Central memory CD8-positive, alpha-beta T cell (primary cell): ENCODE results near the gene CCT3.
"Not testable (repeated sequence)": the region's sequence is repeated elsewhere in the genome, so short reads cannot be mapped to it uniquely, and the experiment has no call there.

Source experiments
- ATAC-seq: fragments of 150-1000 bp; cut with Tn5 transposase; replicated peaks from 2 replicates; pipeline ENCODE4 v1.10.0; 2022; ENCODE audit warnings: mild to moderate bottlenecking, moderate FRiP score, moderate number of reproducible peaks; ENCODE audit not compliant: poor library complexity, severe bottlenecking; ENCODE audit errors: extremely low read depth
- DNase-seq, 2 donors: peaks; one replicate each; pipeline ENCODE4 v3.0.0; 2021; ENCODE audit warnings: low spot score in 2 of 2
- H3K27ac Mint-ChIP-seq: one replicate; pipeline ENCODE4 v1.8.0; 2022; ENCODE audit warnings: low read depth, mild to moderate bottlenecking, moderate library complexity, mixed read lengths
- H3K27me3 Mint-ChIP-seq: one replicate; pipeline ENCODE4 v1.8.0; 2022; ENCODE audit warnings: mixed read lengths
- H3K36me3 Mint-ChIP-seq: one replicate; pipeline ENCODE4 v1.8.0; 2022; ENCODE audit warnings: mild to moderate bottlenecking, moderate library complexity, mixed read lengths; ENCODE audit not compliant: insufficient read depth
- H3K4me1 Mint-ChIP-seq: one replicate; pipeline ENCODE4 v1.8.0; 2022; ENCODE audit warnings: mixed read lengths
- H3K4me3 Mint-ChIP-seq: one replicate; pipeline ENCODE4 v1.8.0; 2022; ENCODE audit warnings: mild to moderate bottlenecking, moderate library complexity, mixed read lengths
- H3K9me3 Mint-ChIP-seq: one replicate; pipeline ENCODE4 v1.8.0; 2022; ENCODE audit warnings: mixed read lengths

The CCT3 gene

DNA sequence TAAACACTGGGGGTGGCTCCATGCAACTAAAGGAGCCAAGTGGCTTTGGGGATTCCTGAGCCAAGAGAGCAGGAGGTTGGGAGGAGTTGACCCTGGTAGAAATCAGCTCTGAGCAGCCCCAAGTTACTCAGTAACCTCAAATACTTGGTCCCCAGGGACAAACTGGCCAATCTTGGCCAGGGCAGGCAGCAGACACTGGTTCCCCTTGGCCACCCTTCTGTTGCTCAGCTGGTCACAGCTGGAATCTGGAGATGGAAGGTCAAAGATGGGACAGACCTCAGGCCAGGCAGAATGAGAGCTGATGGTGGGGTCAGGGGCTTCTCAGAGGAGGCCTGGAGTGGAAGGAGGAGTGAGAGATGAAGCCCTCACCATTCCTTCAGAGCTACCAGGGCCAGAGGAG lies 27.7 kb upstream of the CCT3 start:
- Mint-ChIP-seq H3K27me3 (peaks cover 60% of the 10 kb centered on the region), H3K9me3 (no peaks in the 10 kb centered on the region), H3K4me1 (peaks cover 5% of the 10 kb centered on the region), H3K4me3 (no peak overlapping the region), H3K36me3 (no peaks in the 10 kb centered on the region), H3K27ac (no peak overlapping the region)
- no peak for ATAC-seq
- no peak for DNase-seq

DNA sequence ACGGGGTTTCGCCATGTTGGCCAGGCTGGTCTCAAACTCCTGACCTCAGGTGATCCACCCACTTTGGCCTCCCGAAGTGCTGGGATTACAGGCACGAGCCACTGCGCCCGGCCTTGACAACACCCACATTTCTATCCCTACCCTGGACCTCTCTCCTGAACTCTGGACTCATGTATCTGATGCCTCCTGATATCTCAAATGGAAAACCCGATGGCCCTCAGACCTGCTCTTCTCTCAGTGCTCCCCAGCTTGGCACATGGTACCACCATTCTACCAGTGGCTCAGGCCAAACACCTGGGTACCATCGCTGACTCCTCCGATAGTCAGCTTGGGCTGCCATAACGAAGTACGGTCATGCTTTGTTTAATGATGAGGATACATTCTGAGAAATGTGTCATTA lies 22.4 kb upstream of the CCT3 start:
- H3K36me3 Mint-ChIP-seq: peaks cover 1% of the 10 kb centered on the region
- no peak for DNase-seq
- no peaks in the 10 kb centered on the region for H3K9me3 Mint-ChIP-seq
- H3K27ac Mint-ChIP-seq: no peak overlapping the region
- H3K4me1 Mint-ChIP-seq: peaks cover 9% of the 10 kb centered on the region
- no peak for ATAC-seq
- H3K4me3 Mint-ChIP-seq: no peak overlapping the region
- H3K27me3 Mint-ChIP-seq: peaks cover 55% of the 10 kb centered on the region

DNA sequence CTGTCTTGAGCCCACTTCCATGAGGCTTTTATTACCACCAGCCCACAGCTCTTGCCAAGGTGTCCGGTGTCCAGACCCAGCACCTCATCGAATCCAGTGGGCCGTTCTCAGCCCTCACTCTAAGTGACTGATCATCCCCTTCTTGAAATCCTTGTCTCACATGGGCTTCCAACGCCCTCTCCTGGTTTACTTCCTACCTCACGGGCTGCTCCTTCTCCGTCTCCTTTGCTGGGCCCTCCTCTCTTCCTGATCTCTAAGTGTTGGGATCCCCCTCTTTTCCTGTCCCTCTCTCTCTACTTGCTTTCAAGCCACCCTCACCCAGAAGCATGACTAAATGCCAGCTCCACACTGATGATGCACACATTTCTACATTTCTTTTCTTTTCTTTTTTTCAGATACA lies 21.9 kb upstream of the CCT3 start:
- Mint-ChIP-seq H3K4me3 (no peak overlapping the region), H3K9me3 (no peaks in the 10 kb centered on the region), H3K4me1 (peaks cover 9% of the 10 kb centered on the region), H3K36me3 (peaks cover 1% of the 10 kb centered on the region), H3K27ac (no peak overlapping the region), H3K27me3 (peaks cover 55% of the 10 kb centered on the region)
- DNase-seq (no peak), ATAC-seq (no peak)

DNA sequence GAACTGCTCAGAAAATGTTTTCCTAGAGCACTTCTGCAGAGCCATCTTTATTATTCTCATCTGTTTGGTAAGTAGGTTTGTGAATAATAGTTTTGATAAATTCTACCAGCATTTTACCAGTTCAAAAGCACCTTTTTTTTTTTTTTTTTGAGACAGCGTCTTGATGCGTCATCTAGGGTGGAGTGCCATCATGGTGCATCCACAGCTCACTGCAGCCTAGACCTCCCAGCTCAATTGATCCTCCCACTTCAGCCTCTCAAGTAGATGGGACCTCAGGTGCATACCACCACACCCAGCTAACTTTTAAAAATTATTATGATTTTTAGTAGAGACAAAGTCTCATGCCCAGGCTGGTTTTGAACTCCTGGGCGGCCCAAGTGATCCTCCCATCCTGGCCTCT lies 21.2 kb upstream of the CCT3 start:
- no peak for ATAC-seq
- Mint-ChIP-seq H3K27me3 (peaks cover 55% of the 10 kb centered on the region), H3K27ac (no peak overlapping the region), H3K9me3 (no peaks in the 10 kb centered on the region), H3K4me3 (no peak overlapping the region), H3K4me1 (peaks cover 9% of the 10 kb centered on the region), H3K36me3 (peaks cover 1% of the 10 kb centered on the region)
- DNase-seq: no peak

DNA sequence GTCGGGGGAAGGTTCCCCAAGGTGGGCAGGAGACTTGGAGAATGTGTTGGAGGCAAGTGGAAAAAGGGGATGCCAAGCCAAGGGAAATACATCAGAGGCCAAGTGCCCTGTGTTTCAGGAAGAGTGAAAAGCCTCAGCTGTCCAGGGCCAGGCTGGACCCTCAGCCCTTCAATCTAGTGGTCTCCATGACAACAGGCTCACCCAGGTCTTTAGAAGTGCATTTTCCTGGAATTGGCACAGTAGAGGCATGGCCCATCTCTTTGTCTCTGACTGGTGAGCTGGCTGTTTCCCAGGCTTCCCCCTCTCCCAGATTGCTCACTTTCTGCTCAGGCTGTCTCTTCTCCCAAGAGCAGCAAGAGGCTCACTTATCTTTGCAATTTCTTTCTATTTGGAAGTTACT lies 20.5 kb upstream of the CCT3 start:
- DNase-seq: no peak
- Mint-ChIP-seq H3K4me1 (peaks cover 9% of the 10 kb centered on the region), H3K9me3 (no peaks in the 10 kb centered on the region), H3K4me3 (no peak overlapping the region), H3K27me3 (peaks cover 49% of the 10 kb centered on the region), H3K27ac (no peak overlapping the region), H3K36me3 (peaks cover 1% of the 10 kb centered on the region)
- ATAC-seq: no peak

DNA sequence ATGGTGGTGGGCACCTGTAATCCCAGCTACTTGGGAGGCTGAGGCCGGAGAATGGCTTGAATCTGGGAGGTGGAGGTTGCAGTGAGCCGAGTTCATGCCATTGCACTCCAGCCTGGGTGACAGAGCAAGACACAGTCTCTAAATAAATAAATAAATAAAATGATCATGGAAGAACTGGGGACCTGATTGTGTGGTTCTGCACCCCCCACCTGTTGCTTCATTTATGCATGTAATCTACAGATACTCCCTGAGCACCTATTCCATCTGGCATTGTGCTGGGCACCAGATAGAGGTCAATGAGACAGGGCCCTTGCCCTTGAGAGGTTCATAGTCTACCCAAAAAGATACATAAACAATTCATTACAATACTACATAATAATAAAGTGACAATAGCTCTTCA lies 19.9 kb upstream of the CCT3 start:
- Mint-ChIP-seq H3K36me3 (peaks cover 1% of the 10 kb centered on the region), H3K27me3 (peaks cover 49% of the 10 kb centered on the region), H3K27ac (no peak overlapping the region), H3K4me1 (peaks cover 9% of the 10 kb centered on the region), H3K4me3 (no peak overlapping the region), H3K9me3 (no peaks in the 10 kb centered on the region)
- ATAC-seq (no peak), DNase-seq (no peak)

DNA sequence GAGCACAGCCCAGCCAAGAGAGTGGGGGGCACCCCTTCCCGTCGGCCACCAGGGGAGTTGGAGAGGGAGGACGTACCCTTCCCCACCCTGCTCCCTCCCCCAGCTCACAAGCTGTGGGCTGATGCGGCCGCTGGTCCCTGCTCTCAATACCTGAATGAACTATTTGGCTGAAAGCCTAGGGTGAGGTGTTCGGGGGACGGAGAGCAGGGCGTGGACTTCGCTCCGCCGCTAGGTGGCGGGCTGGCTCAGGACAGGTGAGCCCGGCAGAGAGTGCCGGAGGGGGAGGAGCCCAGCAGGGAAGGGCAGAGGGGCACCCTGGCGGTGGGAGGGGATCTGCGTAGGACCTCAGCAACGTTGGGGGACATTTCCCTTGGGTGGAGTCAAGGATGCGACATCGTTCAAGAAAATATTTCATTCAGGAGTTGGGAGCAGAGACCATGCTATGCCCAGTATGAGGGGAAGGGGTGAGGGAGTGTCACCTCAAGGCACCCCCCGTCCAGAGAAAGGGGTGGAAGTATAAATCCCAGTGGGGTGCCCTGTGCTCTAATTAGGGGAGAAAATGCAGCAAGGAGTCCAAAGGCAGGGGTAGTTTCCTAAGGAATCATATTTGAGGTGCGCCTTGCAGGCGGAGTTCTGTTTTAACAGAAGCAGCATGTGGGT lies 18.9 kb upstream of the CCT3 start:
- Mint-ChIP-seq H3K4me3 (no peak overlapping the region), H3K27me3 (peaks cover 49% of the 10 kb centered on the region), H3K4me1 (peaks cover 9% of the 10 kb centered on the region), H3K36me3 (peaks cover 1% of the 10 kb centered on the region), H3K27ac (peak overlapping the region; percentile 87), H3K9me3 (no peaks in the 10 kb centered on the region)
- peak; percentile 92 for ATAC-seq
- peak; percentile 37 to 46 for DNase-seq

DNA sequence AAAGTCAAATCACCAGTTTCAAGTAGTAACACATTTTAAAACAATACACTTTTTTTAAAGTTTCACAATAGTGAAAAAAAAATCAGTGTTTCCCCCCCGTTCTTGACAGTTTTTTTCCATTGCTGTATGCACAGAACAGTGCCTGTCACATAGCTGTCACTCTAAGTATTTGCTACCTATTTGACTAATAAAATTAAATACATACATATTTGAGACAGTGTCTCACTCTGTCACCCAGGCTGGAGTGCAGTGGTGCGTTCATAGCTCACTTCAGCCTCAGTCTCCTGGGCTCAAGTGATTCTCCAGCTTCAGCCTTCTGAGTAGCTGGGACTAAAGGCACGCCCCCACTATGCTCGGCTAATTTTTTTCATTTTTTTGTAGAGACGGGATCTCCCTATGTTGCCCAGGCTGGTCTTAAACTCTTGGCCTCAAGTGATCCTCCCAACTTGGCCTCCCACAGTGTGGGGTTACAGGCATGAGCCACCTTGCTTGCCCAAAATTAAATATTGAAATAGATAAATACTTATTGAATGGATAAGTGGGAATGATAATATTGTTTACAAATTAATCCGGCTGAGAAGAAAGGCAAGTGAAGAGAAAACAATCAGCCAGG lies 18.3 kb upstream of the CCT3 start:
- Mint-ChIP-seq H3K27ac (no peak overlapping the region), H3K36me3 (peaks cover 1% of the 10 kb centered on the region), H3K4me1 (peaks cover 9% of the 10 kb centered on the region), H3K9me3 (no peaks in the 10 kb centered on the region), H3K27me3 (peaks cover 49% of the 10 kb centered on the region), H3K4me3 (no peak overlapping the region)
- ATAC-seq (no peak), DNase-seq (no peak)

DNA sequence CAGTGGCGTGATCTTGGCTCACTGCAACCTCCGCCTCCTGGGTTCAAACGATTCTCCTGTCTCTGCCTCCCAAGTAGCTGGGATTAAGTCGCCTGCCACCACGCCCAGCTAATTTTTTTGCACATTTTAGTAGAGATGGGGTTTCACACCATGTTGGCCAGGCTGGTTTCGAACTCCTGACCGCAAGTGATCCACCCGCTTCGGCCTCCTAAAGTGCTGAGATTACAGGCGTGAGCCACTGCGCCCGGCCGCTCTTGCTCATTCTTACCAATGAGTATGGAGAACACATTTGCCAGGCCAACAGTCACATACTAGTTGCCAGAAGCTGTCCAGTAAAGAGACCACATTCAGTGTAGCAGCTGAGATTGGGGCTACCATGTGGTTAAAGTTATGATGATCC lies 14.4 kb upstream of the CCT3 start:
- not testable (repeated sequence) for DNase-seq, H3K27ac Mint-ChIP-seq, ATAC-seq, H3K36me3 Mint-ChIP-seq, H3K9me3 Mint-ChIP-seq, H3K4me1 Mint-ChIP-seq, H3K4me3 Mint-ChIP-seq
- peaks cover 35% of the 10 kb centered on the region for H3K27me3 Mint-ChIP-seq

DNA sequence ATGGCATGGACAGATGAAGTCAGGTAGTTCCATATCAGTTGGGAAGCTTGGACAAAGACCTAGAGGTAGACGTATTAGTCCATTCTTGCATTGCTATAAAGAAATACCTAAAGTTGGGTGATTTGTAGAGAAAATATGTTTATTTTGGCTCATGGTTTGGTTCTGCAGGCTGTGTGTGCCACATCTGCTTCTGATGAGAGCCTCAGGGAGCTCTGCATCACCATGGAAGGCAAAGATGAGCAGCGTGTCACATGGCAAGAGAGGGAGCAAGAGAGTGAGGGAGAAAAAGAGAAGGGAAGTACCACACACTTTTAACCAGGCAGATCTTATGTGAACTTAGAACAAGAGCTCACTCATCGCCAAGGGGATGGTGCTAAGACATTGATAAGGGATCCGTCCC lies 9.2 kb upstream of the CCT3 start:
- no peaks in the 10 kb centered on the region for H3K36me3 Mint-ChIP-seq
- H3K9me3 Mint-ChIP-seq: no peaks in the 10 kb centered on the region
- H3K27me3 Mint-ChIP-seq: peaks cover 29% of the 10 kb centered on the region
- H3K27ac Mint-ChIP-seq: no peak overlapping the region
- H3K4me3 Mint-ChIP-seq: no peak overlapping the region
- H3K4me1 Mint-ChIP-seq: no peaks in the 10 kb centered on the region
- DNase-seq (no peak), ATAC-seq (no peak)

DNA sequence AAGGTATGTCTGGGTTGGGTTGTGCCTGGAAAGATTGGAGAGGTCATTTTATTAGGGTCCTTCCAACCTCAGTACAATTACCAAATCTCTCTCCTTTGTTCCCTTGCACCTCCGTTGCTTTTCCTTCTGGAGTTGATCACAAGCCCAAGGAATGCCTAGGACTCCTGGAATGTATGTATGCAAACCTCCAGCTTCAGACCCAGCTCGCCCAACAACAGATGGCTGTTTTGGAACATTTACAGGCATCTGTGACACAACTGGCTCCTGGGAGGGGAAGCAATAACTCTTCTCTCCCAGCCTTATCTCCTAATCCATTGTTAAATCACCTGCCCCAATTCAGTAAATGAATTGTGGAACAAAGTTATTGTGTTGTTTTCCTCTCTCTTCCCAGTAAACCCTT lies 8.5 kb upstream of the CCT3 start:
- Mint-ChIP-seq H3K4me3 (no peak overlapping the region), H3K4me1 (no peaks in the 10 kb centered on the region), H3K36me3 (no peaks in the 10 kb centered on the region), H3K27ac (no peak overlapping the region), H3K27me3 (peaks cover 29% of the 10 kb centered on the region), H3K9me3 (no peaks in the 10 kb centered on the region)
- ATAC-seq (no peak), DNase-seq (no peak)

DNA sequence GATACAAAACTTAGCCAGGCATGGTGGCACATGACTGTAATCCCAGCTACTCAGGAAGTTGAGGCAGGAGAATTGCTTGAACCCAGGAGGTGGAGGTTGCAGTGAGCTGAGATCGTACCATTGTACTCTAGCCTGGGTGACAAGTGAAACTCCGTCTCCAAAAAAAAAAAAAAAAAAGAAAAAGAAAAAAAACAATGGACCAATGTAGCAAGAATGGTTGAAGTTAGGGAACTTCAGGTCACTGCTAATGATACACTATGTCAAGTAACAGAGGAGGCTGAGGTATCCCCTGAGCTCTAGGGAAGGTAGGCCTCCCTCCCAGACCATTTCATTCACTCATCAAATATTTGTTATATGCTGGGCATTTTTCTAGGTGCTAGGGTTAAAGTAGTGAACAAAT lies 7.9 kb upstream of the CCT3 start:
- not testable (repeated sequence) for H3K4me3 Mint-ChIP-seq, H3K36me3 Mint-ChIP-seq, H3K4me1 Mint-ChIP-seq, DNase-seq, H3K27ac Mint-ChIP-seq, H3K9me3 Mint-ChIP-seq, ATAC-seq
- peaks cover 29% of the 10 kb centered on the region for H3K27me3 Mint-ChIP-seq

DNA sequence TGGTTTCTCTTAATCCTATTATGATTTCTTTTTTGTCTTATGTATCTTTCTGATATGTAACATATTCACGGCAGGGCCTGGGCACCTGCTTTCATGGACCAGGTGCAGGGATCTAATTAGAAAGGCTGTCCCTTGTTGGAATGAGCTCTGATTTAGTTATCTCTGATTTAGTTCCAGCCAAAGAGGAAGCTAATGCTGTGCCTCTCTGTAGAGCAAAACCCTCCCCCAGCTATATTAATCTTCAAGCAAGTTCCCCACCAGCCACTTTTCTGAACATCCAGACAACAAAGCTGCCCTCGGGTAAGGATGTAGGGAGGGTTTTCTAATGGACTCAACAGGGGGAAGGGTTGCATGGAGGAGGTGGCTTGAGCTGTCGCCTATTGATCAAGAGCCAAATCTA lies 6.3 kb upstream of the CCT3 start:
- no peak for ATAC-seq
- Mint-ChIP-seq H3K4me3 (no peak overlapping the region), H3K4me1 (no peaks in the 10 kb centered on the region), H3K27ac (no peak overlapping the region), H3K9me3 (no peaks in the 10 kb centered on the region), H3K36me3 (peaks cover 2% of the 10 kb centered on the region), H3K27me3 (peaks cover 29% of the 10 kb centered on the region)
- DNase-seq: no peak
